Measurements from ENCODE around the gene NELFB. TPM values are rescaled to one million over a fixed set of nuclear protein-coding genes. Genes with fewer than 3 reads are reported as not detected.

Gene NELFB
- total RNA-seq, 2 donors from 2014 or later, result 73.3 to 86.6 TPM

GRCh38 chr9:137243626-137244485, 11.3 kb upstream of the NELFB start:
- H3K36me3 Mint-ChIP-seq (ENCODE audit: low read depth), result peaks cover 19% of the 10 kb centered on the region
- TF ChIP-seq CTCF (conservative IDR thresholded peaks at IDR 0.05), result peak; percentile 14
- H3K4me3 Mint-ChIP-seq, result peak overlapping the region; percentile 85
- WGBS, 2 experiments (ENCODE audit: insufficient coverage in 1 of 2, insufficient read length in 1 of 2), result 65 to 88% methylated on average over 6 to 15 of the region's 15 CpGs
- peaks cover 38% of the 10 kb centered on the region for H3K4me1 Mint-ChIP-seq
- H3K9me3 Mint-ChIP-seq, result no peaks in the 10 kb centered on the region
- Histone ChIP-seq H3K27ac (ENCODE audit: low read depth, low read length) (no peak overlapping the region), H3K9me3 (ENCODE audit: control insufficient read depth, low read length) (no peaks in the 10 kb centered on the region), H3K9ac (ENCODE audit: extremely low read depth, low read length, poor library complexity, severe bottlenecking) (peak overlapping the region; percentile 8), H3K4me3 (ENCODE audit: low read length) (peak overlapping the region; percentile 92), H3K27me3 (ENCODE audit: control insufficient read depth, insufficient read depth, low read length, poor library complexity, severe bottlenecking) (no peaks in the 10 kb centered on the region), H3K36me3 (ENCODE audit: control insufficient read depth, insufficient read depth, low read length) (peaks cover 24% of the 10 kb centered on the region), H3K4me1 (ENCODE audit: control insufficient read depth, insufficient read depth, low read length) (peaks cover 17% of the 10 kb centered on the region)
- peak overlapping the region; percentile 70 for H3K27ac Mint-ChIP-seq
- H3K27me3 Mint-ChIP-seq (ENCODE audit: insufficient read depth), result peaks cover 2% of the 10 kb centered on the region
- DNase-seq, result peak; percentile 90

- Mint-ChIP-seq H3K27me3 (ENCODE audit: insufficient read depth) (peaks cover 4% of the 10 kb centered on the region), H3K36me3 (ENCODE audit: low read depth) (peaks cover 19% of the 10 kb centered on the region), H3K27ac (peak overlapping the region; percentile 70), H3K4me3 (peak overlapping the region; percentile 85), H3K9me3 (no peaks in the 10 kb centered on the region), H3K4me1 (peaks cover 37% of the 10 kb centered on the region)
- Histone ChIP-seq H3K27me3 (ENCODE audit: control insufficient read depth, insufficient read depth, low read length, poor library complexity, severe bottlenecking) (no peaks in the 10 kb centered on the region), H3K36me3 (ENCODE audit: control insufficient read depth, insufficient read depth, low read length) (peaks cover 22% of the 10 kb centered on the region), H3K4me1 (ENCODE audit: control insufficient read depth, insufficient read depth, low read length) (peaks cover 14% of the 10 kb centered on the region), H3K9me3 (ENCODE audit: control insufficient read depth, low read length) (no peaks in the 10 kb centered on the region), H3K4me3 (ENCODE audit: low read length) (peak overlapping the region; percentile 92), H3K9ac (ENCODE audit: extremely low read depth, low read length, poor library complexity, severe bottlenecking) (no peak overlapping the region), H3K27ac (ENCODE audit: low read depth, low read length) (no peak overlapping the region)
- no peak for TF ChIP-seq CTCF (conservative IDR thresholded peaks at IDR 0.05)
- DNase-seq, result peak; percentile 76
- 77 to 82% methylated on average over 31 to 36 of the region's 36 CpGs for WGBS, 2 experiments (ENCODE audit: insufficient coverage in 1 of 2, insufficient read length in 1 of 2)
Measured at GRCh38 chr9:137244486-137245449, 10.4 kb upstream of the NELFB start.

Measured in endodermal cell (in vitro differentiated cells).